SK-N-SH treated with all-trans-retinoic acid at 6 μM for 48 hours (cell line): ENCODE results near the gene TBC1D9.

Source experiments
- ATAC-seq: fragments of 200-7000 bp; cut with Tn5 transposase; 3 replicates; pipeline ENCODE4 v1.9.1; 2020; ENCODE audit warnings: mild to moderate bottlenecking, moderate library complexity
- ARNTL ChIP-seq: fragments of 450-650 bp; formaldehyde crosslinking; IDR thresholded peaks from 2 replicates; pipeline ENCODE4 v1.5.0; 2020; ENCODE audit warnings: low read depth, mild to moderate bottlenecking, moderate library complexity, borderline replicate concordance
- BACH2 ChIP-seq: fragments of 250-450 bp; sonication (Bioruptor Pico); IDR thresholded peaks from 2 replicates; pipeline ENCODE4 v1.9.0; 2021; ENCODE audit warnings: mild to moderate bottlenecking, borderline replicate concordance
- CREB5 ChIP-seq: fragments of 250-450 bp; sonication (Bioruptor Pico); IDR thresholded peaks from 2 replicates; pipeline ENCODE4 v1.5.1; 2020; ENCODE audit warnings: low read depth, mild to moderate bottlenecking, moderate library complexity
- CSDC2 ChIP-seq: fragments of 250-450 bp; sonication (Bioruptor Pico); IDR thresholded peaks from 2 replicates; pipeline ENCODE4 v1.5.0; 2020; ENCODE audit warnings: mild to moderate bottlenecking, moderate library complexity
- ESRRG ChIP-seq: fragments of 250-450 bp; sonication (Bioruptor Pico); IDR thresholded peaks from 2 replicates; pipeline ENCODE4 v1.6.1; 2021; ENCODE audit warnings: mild to moderate bottlenecking
- ISL1 ChIP-seq: fragments of 250-450 bp; sonication (Bioruptor Pico); IDR thresholded peaks from 2 replicates; pipeline ENCODE4 v2.1.2; 2022; ENCODE audit warnings: mild to moderate bottlenecking, moderate library complexity
- OSR1 ChIP-seq: fragments of 250-450 bp; sonication (Bioruptor Pico); IDR thresholded peaks from 2 replicates; pipeline ENCODE4 v1.8.0; 2022; ENCODE audit warnings: moderate library complexity, mild to moderate bottlenecking, inconsistent platforms
- PATZ1 ChIP-seq: fragments of 250-450 bp; sonication (Bioruptor Pico); IDR thresholded peaks from 2 replicates; pipeline ENCODE4 v1.8.0; 2020; ENCODE audit warnings: mild to moderate bottlenecking, moderate library complexity, borderline replicate concordance
- PPARA ChIP-seq: fragments of 250-450 bp; sonication (Bioruptor Pico); IDR thresholded peaks from 2 replicates; pipeline ENCODE4 v1.5.0; 2020; ENCODE audit warnings: mild to moderate bottlenecking, borderline replicate concordance
- TOX ChIP-seq: fragments of 250-450 bp; sonication (Bioruptor Pico); IDR thresholded peaks from 2 replicates; pipeline ENCODE4 v1.8.0; 2021; ENCODE audit warnings: mild to moderate bottlenecking, moderate library complexity, borderline replicate concordance
- TSHZ2 ChIP-seq: fragments of 250-450 bp; sonication (Bioruptor Pico); IDR thresholded peaks from 2 replicates; pipeline ENCODE4 v1.5.0; 2020; ENCODE audit warnings: mild to moderate bottlenecking, moderate library complexity
- ZC3H10 ChIP-seq: fragments of 250-450 bp; sonication (Bioruptor Pico); IDR thresholded peaks from 2 replicates; pipeline ENCODE4 v1.5.1; 2021; ENCODE audit warnings: mild to moderate bottlenecking, moderate library complexity
- ZFP3 ChIP-seq: fragments of 250-450 bp; sonication (Bioruptor Pico); IDR thresholded peaks from 2 replicates; pipeline ENCODE4 v1.5.0; 2020; ENCODE audit warnings: mild to moderate bottlenecking, moderate library complexity
- ZFP30 ChIP-seq: fragments of 450-650 bp; formaldehyde crosslinking; IDR thresholded peaks from 2 replicates; pipeline ENCODE4 v1.5.0; 2022; ENCODE audit warnings: mild to moderate bottlenecking, moderate library complexity
- ZNF565 ChIP-seq: fragments of 450-650 bp; formaldehyde crosslinking; conservative IDR thresholded peaks from 2 replicates; pipeline ENCODE4 v1.5.0; 2020; ENCODE audit warnings: low read depth, mild to moderate bottlenecking, moderate library complexity
- ZNF70 ChIP-seq: fragments of 450-650 bp; formaldehyde crosslinking; IDR thresholded peaks from 2 replicates; pipeline ENCODE4 v1.5.0; 2020; ENCODE audit warnings: mild to moderate bottlenecking, moderate library complexity
- ZNF8 ChIP-seq: fragments of 450-650 bp; formaldehyde crosslinking; IDR thresholded peaks from 2 replicates; pipeline ENCODE4 v1.5.0; 2020; ENCODE audit warnings: mild to moderate bottlenecking, moderate library complexity
- TF ChIP-seq, protein P1 (sequence below): fragments of 250-450 bp; sonication (Bioruptor Pico); IDR thresholded peaks from 2 replicates; pipeline ENCODE4 v1.5.1; 2021; ENCODE audit warnings: mild to moderate bottlenecking, moderate library complexity
- TF ChIP-seq, protein P2 (sequence below): fragments of 250-450 bp; sonication (Bioruptor Pico); IDR thresholded peaks from 2 replicates; pipeline ENCODE4 v1.8.0; 2021; ENCODE audit warnings: low read depth, mild to moderate bottlenecking, moderate library complexity, borderline replicate concordance

Gene TBC1D9

DNA sequence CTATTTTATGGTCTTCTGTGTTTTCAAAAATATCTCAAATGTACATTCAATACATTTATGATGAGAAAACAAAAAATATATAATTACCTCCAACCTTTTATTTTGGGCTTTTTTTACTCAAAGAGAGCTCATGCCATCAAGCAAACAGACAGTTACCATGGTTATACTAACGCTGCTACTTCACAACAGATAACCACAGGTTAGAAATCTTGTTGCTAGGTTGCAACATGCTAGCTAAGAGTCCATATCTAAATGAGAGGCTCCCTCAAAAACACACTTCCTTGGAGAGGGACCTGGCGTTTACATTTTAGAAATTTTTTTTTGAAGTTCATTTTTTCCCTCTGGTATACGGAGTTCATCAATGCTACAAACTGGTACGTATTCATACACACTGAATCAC is 44.3 kb downstream of the TBC1D9 start (continued):
- TF ChIP-seq, protein P1, sequence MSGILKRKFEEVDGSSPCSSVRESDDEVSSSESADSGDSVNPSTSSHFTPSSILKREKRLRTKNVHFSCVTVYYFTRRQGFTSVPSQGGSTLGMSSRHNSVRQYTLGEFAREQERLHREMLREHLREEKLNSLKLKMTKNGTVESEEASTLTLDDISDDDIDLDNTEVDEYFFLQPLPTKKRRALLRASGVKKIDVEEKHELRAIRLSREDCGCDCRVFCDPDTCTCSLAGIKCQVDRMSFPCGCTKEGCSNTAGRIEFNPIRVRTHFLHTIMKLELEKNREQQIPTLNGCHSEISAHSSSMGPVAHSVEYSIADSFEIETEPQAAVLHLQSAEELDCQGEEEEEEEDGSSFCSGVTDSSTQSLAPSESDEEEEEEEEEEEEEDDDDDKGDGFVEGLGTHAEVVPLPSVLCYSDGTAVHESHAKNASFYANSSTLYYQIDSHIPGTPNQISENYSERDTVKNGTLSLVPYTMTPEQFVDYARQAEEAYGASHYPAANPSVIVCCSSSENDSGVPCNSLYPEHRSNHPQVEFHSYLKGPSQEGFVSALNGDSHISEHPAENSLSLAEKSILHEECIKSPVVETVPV, result no peak
- no peak for TF ChIP-seq ZNF565 (CRISPR knock-in tag)
- TF ChIP-seq, protein P2, sequence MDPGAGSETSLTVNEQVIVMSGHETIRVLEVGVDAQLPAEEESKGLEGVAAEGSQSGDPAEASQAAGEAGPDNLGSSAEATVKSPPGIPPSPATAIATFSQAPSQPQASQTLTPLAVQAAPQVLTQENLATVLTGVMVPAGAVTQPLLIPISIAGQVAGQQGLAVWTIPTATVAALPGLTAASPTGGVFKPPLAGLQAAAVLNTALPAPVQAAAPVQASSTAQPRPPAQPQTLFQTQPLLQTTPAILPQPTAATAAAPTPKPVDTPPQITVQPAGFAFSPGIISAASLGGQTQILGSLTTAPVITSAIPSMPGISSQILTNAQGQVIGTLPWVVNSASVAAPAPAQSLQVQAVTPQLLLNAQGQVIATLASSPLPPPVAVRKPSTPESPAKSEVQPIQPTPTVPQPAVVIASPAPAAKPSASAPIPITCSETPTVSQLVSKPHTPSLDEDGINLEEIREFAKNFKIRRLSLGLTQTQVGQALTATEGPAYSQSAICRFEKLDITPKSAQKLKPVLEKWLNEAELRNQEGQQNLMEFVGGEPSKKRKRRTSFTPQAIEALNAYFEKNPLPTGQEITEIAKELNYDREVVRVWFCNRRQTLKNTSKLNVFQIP, result no peak
- TF ChIP-seq TOX (CRISPR knock-in tag), result no peak
- no peak for TF ChIP-seq ZFP3 (CRISPR knock-in tag)

DNA sequence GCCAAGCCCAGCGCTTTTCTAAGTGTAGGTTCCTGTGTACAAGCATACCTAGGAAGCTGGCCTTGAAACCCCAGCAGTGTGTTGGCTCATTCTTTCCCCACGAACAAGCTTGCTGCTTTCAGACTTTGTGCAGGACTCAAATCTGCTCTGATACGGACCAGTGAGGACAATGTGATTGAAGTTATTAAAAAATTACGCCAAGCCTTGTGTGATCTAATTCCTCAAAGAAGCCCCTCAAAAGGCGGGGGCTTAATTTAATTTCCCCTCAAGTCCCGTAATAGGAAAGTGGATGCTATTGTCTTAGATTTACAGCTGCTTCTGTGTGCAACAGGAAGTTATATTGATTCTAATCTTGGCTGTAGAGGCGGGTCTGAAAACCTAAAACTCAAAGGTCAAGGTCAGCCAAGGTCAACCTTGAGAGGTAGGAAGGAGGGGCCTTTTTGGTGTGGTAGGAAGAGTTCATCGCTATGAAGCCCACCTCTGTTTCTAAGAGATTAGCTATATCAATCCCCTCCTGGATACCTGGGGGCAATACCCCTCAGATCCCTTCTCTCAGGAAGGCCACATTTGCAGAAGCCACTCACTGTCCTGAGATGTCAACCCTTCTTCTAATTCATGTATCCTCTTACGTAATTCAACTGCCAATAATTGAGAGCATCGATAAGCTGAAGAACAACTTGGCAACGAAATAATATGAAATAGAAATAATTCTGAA is 45.1 kb downstream of the TBC1D9 start:
- ATAC-seq, result no peak
- TF ChIP-seq ZNF565 (CRISPR knock-in tag) (no peak), TSHZ2 (no peak), ESRRG (CRISPR knock-in tag) (no peak), ZNF70 (CRISPR knock-in tag) (no peak), ISL1 (CRISPR knock-in tag) (no peak), ZFP3 (CRISPR knock-in tag) (no peak), OSR1 (no peak), PATZ1 (CRISPR knock-in tag) (no peak), CSDC2 (CRISPR knock-in tag) (no peak), BACH2 (CRISPR knock-in tag) (no peak)
- TF ChIP-seq, protein P2, result no peak

DNA sequence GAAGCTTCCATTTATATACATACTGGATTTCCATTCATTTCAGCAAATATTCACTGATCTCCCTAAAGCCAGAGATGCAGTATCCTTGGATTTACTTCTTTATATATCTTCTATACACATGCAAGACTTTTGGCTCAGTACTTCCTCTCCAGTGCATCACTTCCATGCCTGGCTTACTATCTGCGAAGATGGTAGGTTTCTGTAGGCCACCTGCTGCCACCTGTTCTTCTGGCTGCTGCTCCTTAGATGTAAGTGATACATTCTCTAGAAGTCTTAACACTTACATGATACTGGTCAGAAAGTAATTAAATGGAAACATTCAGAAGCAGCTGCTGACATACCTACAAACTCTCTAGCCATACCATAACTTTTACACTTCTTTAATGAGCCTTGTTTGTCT is 48.9 kb downstream of the TBC1D9 start:
- no peak for ATAC-seq
- TF ChIP-seq ARNTL, result no peak
- TF ChIP-seq ZFP3 (CRISPR knock-in tag), result no peak
- no peak for TF ChIP-seq PPARA
- no peak for TF ChIP-seq OSR1
- no peak for TF ChIP-seq TSHZ2
- no peak for TF ChIP-seq BACH2 (CRISPR knock-in tag)
- no peak for TF ChIP-seq ZNF565 (CRISPR knock-in tag)
- TF ChIP-seq, protein P2, result no peak
- TF ChIP-seq ZNF8, result no peak
- TF ChIP-seq CREB5 (CRISPR knock-in tag), result no peak
- no peak for TF ChIP-seq ZFP30 (CRISPR knock-in tag)
- TF ChIP-seq ISL1 (CRISPR knock-in tag), result no peak
- TF ChIP-seq ZC3H10 (CRISPR knock-in tag), result no peak
- no peak for TF ChIP-seq CSDC2 (CRISPR knock-in tag)
